Stimulated activated CD8-positive, alpha-beta memory T cell treated with anti-CD3 and anti-CD28 coated beads, Interleukin-12 subunit alpha, Interleukin-12 subunit beta, amount 100 ng/mL, for 4 hours (primary cell): Measurements from ENCODE around the gene C5orf58.

ENCODE experiments used
- DNase-seq: peaks from one replicate; pipeline ENCODE4 v3.0.0-alpha.2; 2020; ENCODE audit warnings: low read depth

Gene C5orf58

GRCh38 chr5:170283296-170283695, 50.5 kb downstream of the C5orf58 start:
- DNase-seq = no peak

GRCh38 chr5:170284231-170284630, 51.4 kb downstream of the C5orf58 start:
- DNase-seq = no peak

- no peak for DNase-seq
Observed at GRCh38 chr5:170285181-170285580, 52.4 kb downstream of the C5orf58 start.

- no peak for DNase-seq
Observed at GRCh38 chr5:170286386-170286925, 53.7 kb downstream of the C5orf58 start.

- no peak for DNase-seq
Observed at GRCh38 chr5:170287532-170287931, 54.7 kb downstream of the C5orf58 start.

- no peak for DNase-seq
Observed at GRCh38 chr5:170288151-170288550, 55.4 kb downstream of the C5orf58 start.

GRCh38 chr5:170288551-170288950, 55.8 kb downstream of the C5orf58 start:
- DNase-seq = no peak

GRCh38 chr5:170289121-170289520, 56.3 kb downstream of the C5orf58 start:
- DNase-seq = no peak

GRCh38 chr5:170289764-170290163, 57.0 kb downstream of the C5orf58 start:
- no peak for DNase-seq

GRCh38 chr5:170290498-170290897, 57.7 kb downstream of the C5orf58 start:
- no peak for DNase-seq

- DNase-seq = no peak
Observed at GRCh38 chr5:170292179-170293104, 59.7 kb downstream of the C5orf58 start.

- DNase-seq = peak; percentile 55
Observed at GRCh38 chr5:170293273-170293672, 60.5 kb downstream of the C5orf58 start.

GRCh38 chr5:170294057-170294456, 61.3 kb downstream of the C5orf58 start:
- no peak for DNase-seq

- DNase-seq = no peak
Observed at GRCh38 chr5:170294556-170294955, 61.8 kb downstream of the C5orf58 start.
